Cardiac muscle cell (in vitro differentiated cells and primary cell): ENCODE measurements around the gene RIIAD1. TPM values are rescaled to one million over a fixed set of nuclear protein-coding genes. Genes with fewer than 3 reads are reported as not detected.

Source experiments
- DNase-seq, 2 donors: peaks; one replicate each; pipeline versions ENCODE4 v3.0.0 to v3.0.0-alpha.2; 2010 to 2017; ENCODE audit warnings: low read depth in 1 of 2, low spot score in 1 of 2
- H3K27ac ChIP-seq: fragments of 200-600 bp; sonication (generic); 2 replicates; pipeline ENCODE4 v1.5.1; 2016
- H3K27me3 ChIP-seq: fragments of 200-600 bp; sonication (generic); 2 replicates; pipeline ENCODE4 v1.6.0; 2016; ENCODE audit warnings: control low read depth
- H3K36me3 ChIP-seq: fragments of 200-600 bp; sonication (generic); 2 replicates; pipeline ENCODE4 v1.5.1; 2016; ENCODE audit warnings: control low read depth
- H3K4me1 ChIP-seq: fragments of 200-600 bp; sonication (generic); 2 replicates; pipeline ENCODE4 v1.8.1; 2017; ENCODE audit warnings: low read depth, mild to moderate bottlenecking, mixed run types
- H3K4me3 ChIP-seq: fragments of 200-600 bp; sonication (generic); 2 replicates; pipeline ENCODE4 v1.5.1; 2016; ENCODE audit warnings: mild to moderate bottlenecking
- H3K9me3 ChIP-seq: fragments of 200-600 bp; sonication (generic); 2 replicates; pipeline ENCODE4 v1.5.1; 2017; ENCODE audit warnings: low read depth, mild to moderate bottlenecking, control low read depth
- polyA plus RNA-seq: library from polyadenylated mRNA; unstranded; fragments of >200 nt; fragmentation: Nextera tagmentation; extraction: Ambion mirVana; gene quantifications from 2 replicates; pipeline ENCODE4 v1.2.1, GENCODE V29; 2016
- total RNA-seq: library from RNA; depleted of rRNA; stranded (reverse); fragments of >200 nt; gene quantifications from 2 replicates; pipeline ENCODE4 v1.2.3, GENCODE V29; 2016
- TF ChIP-seq, protein P1 (sequence below): IDR thresholded peaks from 2 replicates; pipeline ENCODE4 v1.5.1; 2012; ENCODE audit warnings: low read depth, mild to moderate bottlenecking, low read length

The RIIAD1 gene
- total and polyA plus RNA-seq, 2 experiments from 2014 or later: not detected

DNA sequence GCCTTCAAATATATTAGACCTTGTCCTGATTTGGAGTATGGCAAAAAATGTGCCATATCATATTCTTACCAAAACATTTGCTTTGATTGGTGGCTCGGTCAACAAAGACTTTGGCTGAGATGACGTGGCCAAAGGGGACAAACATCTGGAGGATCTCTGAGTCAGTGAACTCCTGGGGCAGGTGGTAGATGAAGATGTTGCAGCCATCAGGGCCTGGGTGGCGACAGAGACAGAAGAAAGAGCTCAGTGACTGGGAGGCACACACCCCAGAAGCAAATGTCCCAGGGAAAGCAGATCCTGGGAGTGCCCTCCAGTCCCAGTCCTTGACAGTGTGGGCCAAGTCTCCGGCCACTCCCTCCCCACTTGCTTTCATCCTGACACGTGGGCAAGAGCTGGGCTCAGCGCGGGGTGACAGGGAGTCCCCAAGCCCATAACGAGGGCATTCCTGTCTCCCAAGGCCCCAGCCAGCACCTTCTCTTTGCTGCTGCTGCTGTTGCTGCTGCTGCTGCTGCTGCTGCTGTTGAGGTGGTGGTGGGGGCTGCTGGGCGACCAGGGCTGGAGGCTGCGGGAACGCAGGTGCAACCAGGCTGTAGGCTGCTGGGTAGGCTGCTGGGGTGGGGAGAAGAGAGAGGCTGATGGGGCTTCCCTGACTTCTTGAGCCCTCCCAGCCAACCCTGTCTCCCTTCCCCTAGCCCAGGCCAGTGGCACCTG is 15.4 kb upstream of the RIIAD1 start:
- H3K27me3 ChIP-seq: no peaks in the 10 kb centered on the region
- H3K27ac ChIP-seq: no peak overlapping the region
- DNase-seq: no peak
- TF ChIP-seq, protein P1, sequence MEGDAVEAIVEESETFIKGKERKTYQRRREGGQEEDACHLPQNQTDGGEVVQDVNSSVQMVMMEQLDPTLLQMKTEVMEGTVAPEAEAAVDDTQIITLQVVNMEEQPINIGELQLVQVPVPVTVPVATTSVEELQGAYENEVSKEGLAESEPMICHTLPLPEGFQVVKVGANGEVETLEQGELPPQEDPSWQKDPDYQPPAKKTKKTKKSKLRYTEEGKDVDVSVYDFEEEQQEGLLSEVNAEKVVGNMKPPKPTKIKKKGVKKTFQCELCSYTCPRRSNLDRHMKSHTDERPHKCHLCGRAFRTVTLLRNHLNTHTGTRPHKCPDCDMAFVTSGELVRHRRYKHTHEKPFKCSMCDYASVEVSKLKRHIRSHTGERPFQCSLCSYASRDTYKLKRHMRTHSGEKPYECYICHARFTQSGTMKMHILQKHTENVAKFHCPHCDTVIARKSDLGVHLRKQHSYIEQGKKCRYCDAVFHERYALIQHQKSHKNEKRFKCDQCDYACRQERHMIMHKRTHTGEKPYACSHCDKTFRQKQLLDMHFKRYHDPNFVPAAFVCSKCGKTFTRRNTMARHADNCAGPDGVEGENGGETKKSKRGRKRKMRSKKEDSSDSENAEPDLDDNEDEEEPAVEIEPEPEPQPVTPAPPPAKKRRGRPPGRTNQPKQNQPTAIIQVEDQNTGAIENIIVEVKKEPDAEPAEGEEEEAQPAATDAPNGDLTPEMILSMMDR: no peak
- no peak overlapping the region for H3K4me3 ChIP-seq
- no peaks in the 10 kb centered on the region for H3K4me1 ChIP-seq
- no peaks in the 10 kb centered on the region for H3K36me3 ChIP-seq
- no peaks in the 10 kb centered on the region for H3K9me3 ChIP-seq

DNA sequence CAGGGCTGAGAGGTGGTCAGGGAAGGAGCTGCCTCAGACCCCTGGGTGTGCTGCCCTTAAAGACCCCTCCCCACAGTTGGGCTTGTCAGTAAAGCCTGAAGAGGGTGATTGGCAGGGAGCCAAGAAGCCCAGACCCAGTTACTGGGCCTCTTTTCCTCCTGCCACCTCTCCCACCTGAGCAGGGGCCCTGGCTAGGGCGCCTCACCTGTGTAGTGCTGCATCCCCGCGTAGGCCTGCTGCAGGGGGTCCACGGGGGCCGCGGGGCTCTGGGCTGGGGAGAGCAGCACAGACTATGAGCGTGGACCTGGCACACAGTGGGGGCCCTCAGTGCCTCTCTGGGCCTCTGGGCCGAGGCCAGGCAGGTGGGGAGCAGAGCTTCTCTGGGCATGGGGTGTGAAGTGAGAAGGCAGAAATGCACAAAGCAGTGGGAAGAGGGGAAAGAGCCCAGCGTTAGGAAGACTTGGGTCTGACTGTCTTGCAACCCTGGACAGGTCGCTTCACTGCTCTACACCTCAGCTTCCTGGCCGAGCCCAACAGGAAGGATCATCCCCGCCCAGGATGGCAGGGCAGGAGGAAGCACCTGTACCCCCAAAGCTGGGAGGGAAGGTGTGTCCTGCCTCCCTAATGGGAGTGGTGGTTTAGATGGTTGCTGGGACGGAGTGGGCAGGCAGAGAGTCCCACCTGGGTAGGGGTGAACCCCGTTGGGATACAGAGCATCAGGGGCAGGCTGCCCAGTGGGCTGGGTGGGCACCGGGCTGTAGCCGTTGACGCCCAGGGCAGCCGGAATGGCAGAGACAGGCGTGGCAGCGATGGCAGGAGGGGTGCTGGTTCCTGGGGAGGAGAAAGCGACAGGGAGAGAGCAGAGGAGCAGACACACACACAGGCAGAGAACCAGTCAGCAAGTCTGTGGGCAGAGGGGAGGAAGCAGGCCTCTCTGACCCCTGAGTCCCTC is 14.6 kb upstream of the RIIAD1 start:
- TF ChIP-seq, protein P1: no peak
- Histone ChIP-seq H3K9me3 (no peaks in the 10 kb centered on the region), H3K36me3 (no peaks in the 10 kb centered on the region), H3K27ac (no peak overlapping the region), H3K4me3 (no peak overlapping the region), H3K27me3 (no peaks in the 10 kb centered on the region), H3K4me1 (no peaks in the 10 kb centered on the region)
- DNase-seq: no peak

DNA sequence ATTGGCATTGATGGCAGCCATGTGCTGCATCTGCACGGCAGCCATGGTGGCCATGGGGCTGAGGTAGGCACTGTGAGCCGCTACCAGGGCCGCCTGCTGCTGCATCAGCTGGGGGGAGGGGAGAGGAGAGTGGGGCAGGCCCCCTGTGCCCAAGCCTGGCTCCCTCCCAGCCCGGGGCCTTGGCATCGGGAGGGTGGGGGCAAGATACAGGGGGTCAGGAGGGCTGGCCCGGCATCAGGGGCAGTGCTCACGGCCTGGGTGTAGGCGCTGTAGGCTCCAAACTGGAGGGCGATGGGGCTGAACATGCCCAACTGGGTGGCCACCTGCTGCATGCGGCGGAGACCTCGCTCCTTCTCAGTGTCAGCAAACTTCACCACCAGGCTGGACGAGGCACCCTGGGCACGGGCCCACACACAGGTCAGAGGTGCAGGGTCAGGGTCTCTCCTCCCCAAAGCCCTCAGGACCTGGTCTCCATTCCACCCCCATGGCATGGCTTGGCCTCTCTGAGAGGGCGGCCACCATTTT is 13.7 kb upstream of the RIIAD1 start:
- no peak overlapping the region for H3K27ac ChIP-seq
- H3K4me3 ChIP-seq: no peak overlapping the region

DNA sequence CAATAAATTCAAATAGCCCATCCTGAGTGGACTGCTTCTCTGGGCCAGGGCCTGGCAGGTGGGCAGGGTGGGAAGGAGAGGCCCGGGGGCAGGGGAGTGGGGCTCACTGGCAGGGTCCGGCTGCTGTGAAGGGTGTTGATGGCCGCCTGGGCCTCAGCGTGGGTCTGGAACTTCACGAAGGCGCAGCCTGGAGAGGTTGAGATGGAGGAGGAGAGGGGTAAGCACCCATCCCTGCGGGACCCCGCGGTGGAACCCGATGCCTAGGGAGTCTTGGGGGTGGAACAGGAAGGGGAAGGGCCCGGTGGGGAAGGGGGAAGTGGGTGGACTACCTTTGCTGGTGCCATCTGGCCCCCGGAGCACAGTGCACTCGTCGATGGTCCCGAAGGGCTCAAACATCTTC is 12.4 kb upstream of the RIIAD1 start:
- Histone ChIP-seq H3K27me3 (no peaks in the 10 kb centered on the region), H3K4me3 (no peak overlapping the region), H3K27ac (no peak overlapping the region), H3K9me3 (no peaks in the 10 kb centered on the region), H3K36me3 (no peaks in the 10 kb centered on the region), H3K4me1 (no peaks in the 10 kb centered on the region)
- no peak for DNase-seq
- TF ChIP-seq, protein P1: no peak

More for the DNA sequence above, 13.7 kb upstream of the RIIAD1 start:
- no peaks in the 10 kb centered on the region for H3K9me3 ChIP-seq
- TF ChIP-seq, protein P1: no peak
- H3K36me3 ChIP-seq: no peaks in the 10 kb centered on the region
- DNase-seq: no peak
- no peaks in the 10 kb centered on the region for H3K4me1 ChIP-seq
- no peaks in the 10 kb centered on the region for H3K27me3 ChIP-seq

DNA sequence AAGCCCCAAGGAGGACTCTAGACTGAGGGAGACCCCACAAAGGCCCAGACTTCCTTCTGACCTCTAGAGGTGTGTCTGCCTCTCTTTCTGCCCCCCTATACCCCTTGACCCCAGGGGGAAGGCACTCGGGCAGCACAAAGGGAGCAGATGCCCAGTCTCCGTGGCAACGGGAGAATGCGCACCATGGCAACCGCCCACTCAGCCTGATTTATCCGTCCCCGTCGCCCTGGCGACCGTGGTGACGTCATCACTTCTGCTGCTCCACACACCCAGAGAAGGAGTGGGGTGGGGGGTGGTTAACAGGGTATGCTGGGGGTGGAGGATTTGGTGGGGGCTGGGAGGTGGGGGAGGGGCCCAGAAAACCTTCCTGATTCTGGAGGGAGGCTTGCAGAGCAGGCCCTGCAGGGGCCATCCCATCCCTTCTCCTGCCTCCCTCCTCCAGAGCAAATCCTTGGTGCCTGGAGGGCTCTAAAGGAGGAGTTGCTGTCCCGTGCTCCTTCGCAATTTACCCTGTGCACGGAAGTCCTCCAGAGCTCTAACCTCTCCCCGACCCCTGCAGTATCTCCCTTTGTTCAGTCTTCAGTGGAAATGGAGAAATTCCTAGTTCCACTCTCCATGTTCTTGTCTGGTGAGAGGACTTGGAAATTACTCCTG is 11.0 kb upstream of the RIIAD1 start:
- Histone ChIP-seq H3K36me3 (no peaks in the 10 kb centered on the region), H3K4me1 (no peaks in the 10 kb centered on the region), H3K27me3 (no peaks in the 10 kb centered on the region), H3K27ac (no peak overlapping the region), H3K4me3 (no peak overlapping the region), H3K9me3 (no peaks in the 10 kb centered on the region)
- DNase-seq: peak in 1 of 2 donors; percentile 62
- TF ChIP-seq, protein P1: no peak
